ENCODE data around the gene AGAP1. TPM values are rescaled to one million over a fixed set of nuclear protein-coding genes. Genes with fewer than 3 reads are reported as not detected.

Gene AGAP1
- total RNA-seq, 1 donor = 12.3 TPM

GRCh38 chr2:236170590-236171165 lies 676.8 kb downstream of the AGAP1 start:
- no peak for TF ChIP-seq CTCF (IDR thresholded peaks at IDR 0.05; ENCODE audit: insufficient read depth, low read length)
- no peak for DNase-seq (ENCODE audit: low read depth)
- no peak overlapping the region for H3K4me3 ChIP-seq (ENCODE audit: low read depth, low read length)

- TF ChIP-seq CTCF (IDR thresholded peaks at IDR 0.05; ENCODE audit: insufficient read depth, low read length) = no peak
- no peak for DNase-seq (ENCODE audit: low read depth)
- H3K4me3 ChIP-seq (ENCODE audit: low read depth, low read length) = no peak overlapping the region
Measured at GRCh38 chr2:236171181-236171679, 677.4 kb downstream of the AGAP1 start.

- H3K4me3 ChIP-seq (ENCODE audit: low read depth, low read length) = no peak overlapping the region
- TF ChIP-seq CTCF (IDR thresholded peaks at IDR 0.05; ENCODE audit: insufficient read depth, low read length) = no peak
- no peak for DNase-seq (ENCODE audit: low read depth)
Measured at GRCh38 chr2:236171680-236172254, 677.9 kb downstream of the AGAP1 start.

- no peak overlapping the region for H3K4me3 ChIP-seq (ENCODE audit: low read depth, low read length)
- no peak for TF ChIP-seq CTCF (IDR thresholded peaks at IDR 0.05; ENCODE audit: insufficient read depth, low read length)
- DNase-seq (ENCODE audit: low read depth) = no peak
Measured at GRCh38 chr2:236172255-236173035, 678.6 kb downstream of the AGAP1 start.

GRCh38 chr2:236173036-236173728 lies 679.3 kb downstream of the AGAP1 start:
- no peak for DNase-seq (ENCODE audit: low read depth)
- no peak overlapping the region for H3K4me3 ChIP-seq (ENCODE audit: low read depth, low read length)
- no peak for TF ChIP-seq CTCF (IDR thresholded peaks at IDR 0.05; ENCODE audit: insufficient read depth, low read length)

- no peak for DNase-seq (ENCODE audit: low read depth)
- H3K4me3 ChIP-seq (ENCODE audit: low read depth, low read length) = no peak overlapping the region
- TF ChIP-seq CTCF (IDR thresholded peaks at IDR 0.05; ENCODE audit: insufficient read depth, low read length) = no peak
Measured at GRCh38 chr2:236173729-236174607, 680.1 kb downstream of the AGAP1 start.
